GM13977 (cell line): ENCODE data around the gene KLHL29.

Experiments used
- DNase-seq: peaks from one replicate; pipeline ENCODE4 v3.0.0; 2012; ENCODE audit warnings: low spot score
- CTCF ChIP-seq: IDR thresholded peaks from 2 replicates; pipeline ENCODE4 v1.5.1; 2012; ENCODE audit warnings: mild to moderate bottlenecking, control low read depth; ENCODE audit not compliant: insufficient read depth; ENCODE audit errors: extremely low read depth, missing control alignments
- in situ Hi-C: fragments of 300-500 bp; cut with MboI; formaldehyde crosslinking; loops from one replicate; pipeline ENCODE4 v1.12.0; 2022; ENCODE audit warnings: low sequenced_read_pairs, low pct_unique_long_range_greater_than_20kb, mixed read lengths, inconsistent platforms; ENCODE audit not compliant: unreplicated experiment

Gene KLHL29

GRCh38 chr2:23606968-23607367 is 222.0 kb downstream of the KLHL29 start:
- no peak for TF ChIP-seq CTCF
- DNase-seq = no peak
- in situ Hi-C loops = no loop called here

GRCh38 chr2:23607925-23608324 is 222.9 kb downstream of the KLHL29 start:
- in situ Hi-C loops = no loop called here

GRCh38 chr2:23609254-23609653 is 224.3 kb downstream of the KLHL29 start:
- in situ Hi-C loops = no loop called here
- no peak for DNase-seq
- no peak for TF ChIP-seq CTCF

More at GRCh38 chr2:23607925-23608324, 222.9 kb downstream of the KLHL29 start:
- no peak for DNase-seq
- TF ChIP-seq CTCF = no peak

DNA sequence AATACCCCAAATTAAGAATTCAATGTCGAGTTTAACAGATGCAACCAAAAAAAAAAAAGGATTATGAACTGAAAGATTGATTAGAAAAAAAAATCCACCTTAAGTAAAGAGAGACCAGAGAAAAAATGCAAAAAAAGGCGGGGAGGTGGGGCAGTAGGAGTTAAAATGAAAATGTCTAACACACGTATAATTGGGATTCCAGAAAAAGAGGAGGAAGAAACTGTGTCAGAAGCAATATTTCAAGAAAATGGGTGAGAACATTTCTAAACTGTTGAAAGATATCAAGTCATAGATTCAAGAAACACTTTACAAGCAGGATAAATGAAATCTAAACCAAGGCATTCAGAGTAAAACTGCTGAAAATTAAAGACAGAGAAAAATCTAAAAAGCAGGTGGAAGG is 226.9 kb downstream of the KLHL29 start:
- no peak for TF ChIP-seq CTCF
- no peak for DNase-seq
- in situ Hi-C loops = no loop called here

GRCh38 chr2:23614701-23615100 is 229.7 kb downstream of the KLHL29 start:
- in situ Hi-C loops = no loop called here
- DNase-seq = no peak
- TF ChIP-seq CTCF = no peak

- in situ Hi-C loops = no loop called here
- no peak for DNase-seq
- no peak for TF ChIP-seq CTCF
Observed at GRCh38 chr2:23615216-23616020, 230.4 kb downstream of the KLHL29 start.
